HL-60 (cell line): ENCODE measurements around the gene CLPTM1.
"Not testable (repeated sequence)": the region's sequence is repeated elsewhere in the genome, so short reads cannot be mapped to it uniquely, and the experiment has no call there.

Source experiments
- GABPA ChIP-seq: IDR thresholded peaks from 2 replicates; pipeline ENCODE4 v1.6.1; 2012; ENCODE audit warnings: low read depth
- POLR2AphosphoS5 ChIP-seq: IDR thresholded peaks from 2 replicates; pipeline ENCODE4 v1.6.1; 2012; ENCODE audit warnings: low read depth
- TF ChIP-seq, protein P1 (sequence below): IDR thresholded peaks from one replicate; pipeline ENCODE4 v1.5.1; 2011; ENCODE audit warnings: low read length, control low read depth, inconsistent platforms; ENCODE audit not compliant: insufficient read depth
- TF ChIP-seq, protein P2 (sequence below): IDR thresholded peaks from 2 replicates; pipeline ENCODE4 v1.6.1; 2012; ENCODE audit warnings: low read depth; ENCODE audit not compliant: insufficient replicate concordance

DNA sequence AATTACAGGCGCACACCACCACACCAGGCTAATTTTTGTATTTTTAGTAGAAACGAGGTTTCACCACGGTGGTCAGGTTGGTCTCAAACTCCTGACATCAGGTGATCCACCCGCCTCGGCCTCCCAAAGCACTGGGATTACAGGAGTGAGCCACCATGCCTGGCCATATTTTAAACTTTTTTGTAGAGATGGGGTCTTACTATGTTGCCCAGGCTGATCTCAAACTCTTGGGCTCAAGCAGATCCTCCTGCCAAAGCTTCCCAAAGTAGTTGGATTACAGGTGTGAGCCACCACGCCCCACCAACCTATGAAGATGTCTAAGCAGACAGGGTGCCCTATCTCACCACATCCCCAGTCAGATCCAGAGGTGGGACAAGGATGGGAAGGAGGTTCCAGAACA lies 43.3 kb upstream of the CLPTM1 start:
- TF ChIP-seq, protein P1, sequence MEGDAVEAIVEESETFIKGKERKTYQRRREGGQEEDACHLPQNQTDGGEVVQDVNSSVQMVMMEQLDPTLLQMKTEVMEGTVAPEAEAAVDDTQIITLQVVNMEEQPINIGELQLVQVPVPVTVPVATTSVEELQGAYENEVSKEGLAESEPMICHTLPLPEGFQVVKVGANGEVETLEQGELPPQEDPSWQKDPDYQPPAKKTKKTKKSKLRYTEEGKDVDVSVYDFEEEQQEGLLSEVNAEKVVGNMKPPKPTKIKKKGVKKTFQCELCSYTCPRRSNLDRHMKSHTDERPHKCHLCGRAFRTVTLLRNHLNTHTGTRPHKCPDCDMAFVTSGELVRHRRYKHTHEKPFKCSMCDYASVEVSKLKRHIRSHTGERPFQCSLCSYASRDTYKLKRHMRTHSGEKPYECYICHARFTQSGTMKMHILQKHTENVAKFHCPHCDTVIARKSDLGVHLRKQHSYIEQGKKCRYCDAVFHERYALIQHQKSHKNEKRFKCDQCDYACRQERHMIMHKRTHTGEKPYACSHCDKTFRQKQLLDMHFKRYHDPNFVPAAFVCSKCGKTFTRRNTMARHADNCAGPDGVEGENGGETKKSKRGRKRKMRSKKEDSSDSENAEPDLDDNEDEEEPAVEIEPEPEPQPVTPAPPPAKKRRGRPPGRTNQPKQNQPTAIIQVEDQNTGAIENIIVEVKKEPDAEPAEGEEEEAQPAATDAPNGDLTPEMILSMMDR: not testable (repeated sequence)
- TF ChIP-seq, protein P2, sequence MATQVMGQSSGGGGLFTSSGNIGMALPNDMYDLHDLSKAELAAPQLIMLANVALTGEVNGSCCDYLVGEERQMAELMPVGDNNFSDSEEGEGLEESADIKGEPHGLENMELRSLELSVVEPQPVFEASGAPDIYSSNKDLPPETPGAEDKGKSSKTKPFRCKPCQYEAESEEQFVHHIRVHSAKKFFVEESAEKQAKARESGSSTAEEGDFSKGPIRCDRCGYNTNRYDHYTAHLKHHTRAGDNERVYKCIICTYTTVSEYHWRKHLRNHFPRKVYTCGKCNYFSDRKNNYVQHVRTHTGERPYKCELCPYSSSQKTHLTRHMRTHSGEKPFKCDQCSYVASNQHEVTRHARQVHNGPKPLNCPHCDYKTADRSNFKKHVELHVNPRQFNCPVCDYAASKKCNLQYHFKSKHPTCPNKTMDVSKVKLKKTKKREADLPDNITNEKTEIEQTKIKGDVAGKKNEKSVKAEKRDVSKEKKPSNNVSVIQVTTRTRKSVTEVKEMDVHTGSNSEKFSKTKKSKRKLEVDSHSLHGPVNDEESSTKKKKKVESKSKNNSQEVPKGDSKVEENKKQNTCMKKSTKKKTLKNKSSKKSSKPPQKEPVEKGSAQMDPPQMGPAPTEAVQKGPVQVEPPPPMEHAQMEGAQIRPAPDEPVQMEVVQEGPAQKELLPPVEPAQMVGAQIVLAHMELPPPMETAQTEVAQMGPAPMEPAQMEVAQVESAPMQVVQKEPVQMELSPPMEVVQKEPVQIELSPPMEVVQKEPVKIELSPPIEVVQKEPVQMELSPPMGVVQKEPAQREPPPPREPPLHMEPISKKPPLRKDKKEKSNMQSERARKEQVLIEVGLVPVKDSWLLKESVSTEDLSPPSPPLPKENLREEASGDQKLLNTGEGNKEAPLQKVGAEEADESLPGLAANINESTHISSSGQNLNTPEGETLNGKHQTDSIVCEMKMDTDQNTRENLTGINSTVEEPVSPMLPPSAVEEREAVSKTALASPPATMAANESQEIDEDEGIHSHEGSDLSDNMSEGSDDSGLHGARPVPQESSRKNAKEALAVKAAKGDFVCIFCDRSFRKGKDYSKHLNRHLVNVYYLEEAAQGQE: not testable (repeated sequence)
- TF ChIP-seq POLR2AphosphoS5, GABPA: not testable (repeated sequence)
